HG02763 (cell line): Measurements from ENCODE around the gene ABCC10.
"Not testable (repeated sequence)": the region's sequence is repeated elsewhere in the genome, so short reads cannot be mapped to it uniquely, and the experiment has no call there.

Experiments
- ATAC-seq: cut with Tn5 transposase; IDR thresholded peaks from one replicate; pipeline ENCODE4 v1.9.1; 2021; ENCODE audit warnings: mild to moderate bottlenecking, moderate library complexity; ENCODE audit not compliant: unreplicated experiment

The ABCC10 gene

DNA sequence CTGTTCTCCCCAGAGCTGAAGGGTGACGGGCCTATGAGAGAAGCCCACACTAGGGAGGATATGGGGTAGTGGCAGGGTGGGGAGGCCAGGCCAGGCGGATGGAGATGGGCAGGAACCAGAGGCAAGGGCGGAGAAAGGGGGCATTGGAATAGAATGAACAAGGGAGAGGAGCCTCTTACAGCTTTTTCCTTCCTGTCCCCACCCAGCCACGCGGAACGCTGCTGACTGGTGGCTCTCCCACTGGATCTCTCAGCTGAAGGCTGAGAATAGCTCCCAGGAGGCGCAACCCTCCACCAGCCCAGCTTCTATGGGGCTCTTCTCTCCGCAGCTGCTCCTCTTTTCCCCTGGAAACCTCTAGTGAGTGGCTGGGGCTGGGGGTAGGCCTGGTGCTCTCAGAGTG lies 17.2 kb downstream of the ABCC10 start:
- ATAC-seq: no peak

DNA sequence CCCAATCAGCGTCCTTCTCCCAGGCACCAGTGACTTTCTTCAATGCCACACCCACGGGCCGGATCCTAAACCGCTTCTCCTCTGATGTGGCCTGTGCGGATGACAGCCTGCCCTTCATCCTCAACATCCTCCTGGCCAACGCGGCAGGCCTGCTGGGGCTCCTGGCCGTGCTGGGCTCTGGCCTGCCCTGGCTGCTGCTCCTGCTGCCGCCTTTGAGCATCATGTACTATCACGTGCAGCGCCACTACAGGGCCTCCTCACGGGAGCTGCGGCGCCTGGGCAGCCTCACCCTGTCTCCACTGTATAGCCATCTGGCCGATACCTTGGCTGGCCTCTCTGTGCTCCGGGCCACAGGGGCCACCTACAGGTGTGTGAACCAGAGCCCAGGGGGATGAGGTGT lies 18.2 kb downstream of the ABCC10 start:
- no peak for ATAC-seq

DNA sequence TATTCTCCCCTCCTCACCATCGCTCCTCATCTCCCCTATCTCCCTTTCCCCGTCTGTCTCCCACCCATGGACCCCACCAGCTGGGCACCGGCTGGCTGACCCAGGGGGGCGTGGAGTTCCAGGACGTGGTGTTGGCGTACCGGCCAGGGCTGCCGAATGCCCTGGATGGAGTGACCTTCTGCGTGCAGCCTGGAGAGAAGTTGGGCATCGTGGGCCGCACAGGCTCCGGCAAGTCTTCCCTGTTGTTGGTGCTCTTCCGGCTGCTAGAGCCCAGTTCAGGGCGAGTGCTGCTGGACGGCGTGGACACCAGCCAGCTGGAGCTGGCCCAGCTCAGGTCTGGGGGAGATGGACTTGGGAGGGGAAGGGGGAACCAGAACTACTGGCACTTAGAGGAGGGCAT lies 20.3 kb downstream of the ABCC10 start:
- no peak for ATAC-seq

DNA sequence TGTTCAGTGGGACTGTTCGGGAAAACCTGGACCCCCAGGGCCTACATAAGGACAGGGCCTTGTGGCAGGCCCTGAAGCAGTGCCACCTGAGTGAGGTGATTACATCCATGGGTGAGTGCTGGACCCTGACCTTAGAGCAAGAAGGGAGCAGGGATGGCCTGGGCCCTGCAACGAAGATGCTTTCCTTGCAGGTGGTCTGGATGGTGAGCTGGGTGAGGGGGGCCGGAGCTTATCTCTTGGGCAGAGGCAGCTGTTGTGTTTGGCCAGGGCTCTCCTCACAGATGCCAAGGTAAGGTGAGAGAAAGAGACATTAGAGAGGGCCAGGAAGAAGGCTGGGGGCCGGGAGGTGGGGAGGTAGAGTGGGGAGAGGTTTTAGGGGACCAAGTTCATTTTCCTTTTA lies 21.6 kb downstream of the ABCC10 start:
- ATAC-seq: no peak

DNA sequence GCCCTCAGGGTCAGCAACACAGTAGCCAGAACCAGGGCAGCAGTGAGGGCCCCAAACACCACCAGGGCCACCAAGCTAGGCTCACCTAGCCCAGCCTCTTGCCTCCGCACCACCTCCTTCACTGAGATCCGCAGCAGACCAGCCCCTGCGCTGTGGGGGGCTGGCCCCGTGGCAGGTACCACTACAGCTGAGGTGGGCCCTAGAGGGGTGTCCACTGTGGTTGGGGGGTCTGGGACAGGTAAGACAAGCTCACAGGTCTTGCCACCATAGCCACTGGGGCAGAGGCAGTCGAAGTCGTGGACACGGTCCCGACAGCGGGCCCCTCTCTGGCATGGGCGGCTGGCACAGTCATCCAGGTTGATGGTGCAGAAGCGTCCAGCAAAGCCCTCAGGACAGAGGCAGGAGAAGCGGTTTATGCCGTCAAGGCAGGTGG lies 23.4 kb downstream of the ABCC10 start:
- ATAC-seq: no peak

DNA sequence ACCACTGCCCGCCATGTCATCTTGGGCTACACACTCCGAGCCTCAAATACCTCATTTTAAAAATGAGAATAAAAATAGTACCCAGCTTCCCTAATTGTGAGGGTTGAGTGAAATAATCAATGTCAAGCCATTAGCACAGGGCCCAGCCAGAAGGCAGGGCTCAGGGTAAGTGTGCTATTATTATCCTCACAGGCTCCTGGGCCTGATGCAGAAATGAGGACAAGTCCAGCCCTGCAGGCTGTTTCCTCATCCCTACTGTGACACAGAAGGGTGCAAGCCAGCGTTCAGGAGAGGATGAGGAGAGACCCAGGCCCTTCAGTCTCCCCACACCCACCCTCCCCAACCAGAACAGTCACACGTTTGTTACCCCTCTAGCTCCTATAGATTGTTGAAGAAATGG lies 24.0 kb downstream of the ABCC10 start:
- no peak for ATAC-seq

DNA sequence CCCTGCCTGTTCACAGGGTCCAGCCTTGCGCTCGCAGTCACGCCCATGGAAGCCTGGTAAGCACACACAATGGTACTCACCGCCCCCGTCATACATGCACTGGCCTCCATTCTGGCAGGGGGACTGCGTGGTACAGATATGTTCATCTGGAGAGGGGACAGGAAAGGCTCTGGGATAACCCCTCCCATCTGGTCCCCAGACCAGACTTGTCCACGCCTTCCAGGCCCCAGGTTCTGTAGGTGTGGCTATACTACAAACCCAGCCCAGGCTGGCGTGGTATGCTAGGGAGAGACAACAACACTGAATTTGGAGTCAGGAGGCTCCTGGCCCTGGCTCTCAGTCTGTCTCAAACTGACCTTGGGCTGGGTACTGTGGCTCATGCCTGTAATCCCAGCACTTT lies 24.6 kb downstream of the ABCC10 start:
- ATAC-seq: no peak

DNA sequence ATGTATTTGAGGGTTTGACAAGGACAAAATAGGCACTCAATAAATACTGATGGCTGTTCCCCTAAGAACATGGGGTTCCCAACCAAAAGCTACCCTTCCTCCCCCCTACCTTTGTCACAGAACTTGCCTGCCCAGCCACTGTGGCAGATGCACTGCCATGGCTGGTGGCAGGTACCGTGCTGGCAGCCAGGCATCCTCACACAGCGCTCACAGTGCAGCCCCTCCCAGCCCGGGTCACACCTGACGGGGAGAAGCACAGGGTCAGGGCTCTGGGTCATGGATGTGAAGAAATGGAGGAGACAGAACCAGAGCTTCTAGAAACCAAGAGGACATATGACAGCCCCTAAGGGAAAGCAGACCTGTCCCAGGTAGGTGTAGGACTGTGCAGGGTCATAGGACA lies 25.6 kb downstream of the ABCC10 start:
- no peak for ATAC-seq

DNA sequence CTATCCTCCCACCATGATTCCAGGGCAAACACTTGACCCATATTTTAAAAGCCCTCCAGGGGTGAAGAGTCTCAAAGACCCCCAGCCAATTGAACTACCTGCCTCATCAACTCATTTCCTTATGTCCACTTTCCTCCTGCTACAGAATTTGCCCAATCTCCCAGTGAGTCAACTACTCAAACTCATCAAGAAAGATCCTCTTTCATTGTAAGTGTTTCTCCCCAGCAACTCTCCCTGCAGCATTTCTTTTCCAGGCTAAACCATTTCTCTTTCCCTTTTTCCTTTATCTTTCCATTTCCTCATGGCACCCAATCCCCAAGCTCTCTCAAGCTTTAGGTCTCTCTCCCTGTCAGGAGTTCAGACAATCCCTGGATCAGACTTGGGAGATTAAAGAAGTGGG lies 26.5 kb downstream of the ABCC10 start:
- no peak for ATAC-seq

DNA sequence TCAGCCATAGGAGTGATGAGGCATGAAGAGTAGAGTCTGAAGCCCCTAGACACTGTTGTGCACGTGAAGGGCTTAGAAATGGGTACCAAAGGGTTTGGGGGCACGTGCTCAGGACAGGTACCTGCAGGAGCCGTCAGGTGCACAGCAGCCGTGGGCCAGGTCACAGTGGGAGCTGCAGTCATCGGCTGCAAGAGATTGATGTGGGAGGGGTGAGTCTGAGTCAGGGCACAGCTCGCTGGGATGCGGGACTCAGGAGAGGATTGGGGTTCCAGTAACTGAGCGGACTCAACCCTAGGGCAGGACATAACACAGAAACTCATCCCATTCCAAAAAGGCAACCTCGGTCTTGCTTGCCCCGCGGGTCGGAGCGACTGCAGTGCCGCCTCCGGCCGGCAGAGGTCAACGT lies 27.0 kb downstream of the ABCC10 start:
- ATAC-seq: no peak

DNA sequence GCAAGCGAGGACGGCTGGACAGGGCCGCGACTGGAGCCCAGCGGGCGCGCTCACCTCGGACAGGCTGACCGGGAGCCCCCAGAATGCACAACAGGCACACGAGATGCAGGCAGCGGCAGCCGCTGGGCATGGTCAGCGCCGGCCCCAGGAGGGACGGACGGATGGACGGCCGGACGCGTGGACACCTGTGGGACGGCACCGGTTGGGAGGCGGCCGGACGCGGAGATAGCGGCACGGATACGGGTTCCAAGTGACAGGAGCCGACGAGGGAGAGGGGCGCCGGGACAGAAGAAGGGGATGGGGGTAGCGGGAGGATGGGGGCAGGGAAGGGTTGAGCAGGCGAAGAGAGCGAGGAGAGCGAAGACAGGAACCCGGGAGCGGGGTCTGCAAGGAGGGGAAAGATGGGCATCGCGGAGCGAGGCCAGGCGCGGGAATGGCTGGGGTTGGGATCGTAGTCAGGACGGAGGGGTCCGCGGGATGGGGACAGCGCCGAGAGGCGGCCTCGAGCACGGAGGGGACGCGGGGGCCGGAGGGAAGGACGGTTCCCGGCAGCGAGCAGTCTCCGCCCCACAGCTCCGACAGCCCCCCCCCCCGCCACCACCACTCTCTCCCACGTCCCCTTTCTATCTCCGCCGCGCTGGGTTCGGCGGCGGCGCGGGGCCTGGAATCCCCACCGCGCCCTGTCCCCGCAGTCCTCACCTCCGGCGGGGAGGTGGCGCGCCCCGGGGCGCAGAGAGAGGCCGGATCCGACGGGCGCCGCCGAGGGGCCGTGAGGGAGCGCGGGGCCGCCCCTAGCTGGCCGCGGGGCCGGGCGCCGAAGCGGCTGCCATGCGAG lies 27.6 kb downstream of the ABCC10 start:
- ATAC-seq: peak; percentile 52

DNA sequence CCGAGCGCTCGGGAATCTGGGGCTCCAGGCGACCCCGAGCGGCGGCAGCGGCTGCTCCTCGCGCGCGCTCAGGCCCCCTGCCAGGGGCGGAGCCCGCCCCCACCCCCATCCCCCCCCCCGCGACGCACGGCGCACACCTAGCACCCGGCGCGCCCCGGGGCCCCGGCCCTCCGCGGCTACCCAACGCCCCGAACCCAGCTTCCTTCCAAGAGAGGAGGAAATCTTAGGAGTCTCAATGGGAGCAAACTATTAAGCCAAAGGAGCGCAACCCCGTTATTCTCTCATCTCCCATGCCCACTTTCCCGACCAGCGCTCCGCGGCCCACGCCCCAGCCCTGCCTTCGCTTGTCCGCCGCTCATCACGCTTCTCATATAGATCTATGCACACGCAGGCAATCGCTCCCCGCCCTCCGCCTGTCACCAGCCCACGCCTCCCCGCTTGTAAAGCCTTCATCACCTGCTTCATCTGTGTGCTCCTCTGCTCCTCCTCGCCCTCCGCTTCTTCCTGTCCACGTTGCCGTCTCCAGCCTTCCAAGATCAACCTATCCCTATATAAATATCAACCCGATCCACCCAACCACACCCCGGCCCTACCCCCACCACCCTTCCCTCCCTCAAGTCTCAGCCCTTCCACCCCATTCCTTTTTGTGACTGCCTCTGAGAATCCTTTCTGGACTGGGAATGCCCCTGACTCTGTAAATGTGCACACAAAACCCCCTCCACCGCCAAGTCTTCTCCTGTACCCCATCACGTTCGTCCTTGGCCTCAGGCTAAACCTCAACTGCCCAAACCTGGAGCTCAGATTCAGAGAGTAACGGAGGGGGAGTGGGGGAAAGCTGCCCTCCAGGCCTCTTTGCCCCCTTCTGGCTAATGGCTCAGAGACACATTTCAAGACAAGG lies 28.4 kb downstream of the ABCC10 start, which contains the start of gene DLK2:
TSS of gene DLK2 (minus strand) at position 18 of the 898 bp plus-strand sequence. CDS start 723 bp downstream, outside the sequence.
- ATAC-seq: no peak

DNA sequence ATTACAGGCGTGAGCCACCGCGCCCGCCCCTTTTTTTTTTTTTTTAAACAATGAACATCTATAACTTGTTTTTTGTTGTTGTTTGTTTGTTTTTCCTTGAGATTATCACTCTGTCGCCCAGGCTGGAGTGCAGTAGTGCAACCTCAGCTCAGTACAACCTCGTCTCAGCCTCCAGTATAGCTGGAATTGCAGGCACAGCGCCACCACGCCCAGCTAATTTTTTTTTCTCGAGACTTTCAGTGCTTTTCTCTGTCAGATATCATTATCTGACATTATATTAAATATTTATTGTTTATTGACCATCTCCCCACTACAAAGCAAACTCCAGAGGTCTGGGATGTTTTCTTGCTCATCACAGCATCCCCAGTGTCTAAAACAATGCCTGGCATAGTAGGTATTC lies 30.3 kb downstream of the ABCC10 start:
- no peak for ATAC-seq

DNA sequence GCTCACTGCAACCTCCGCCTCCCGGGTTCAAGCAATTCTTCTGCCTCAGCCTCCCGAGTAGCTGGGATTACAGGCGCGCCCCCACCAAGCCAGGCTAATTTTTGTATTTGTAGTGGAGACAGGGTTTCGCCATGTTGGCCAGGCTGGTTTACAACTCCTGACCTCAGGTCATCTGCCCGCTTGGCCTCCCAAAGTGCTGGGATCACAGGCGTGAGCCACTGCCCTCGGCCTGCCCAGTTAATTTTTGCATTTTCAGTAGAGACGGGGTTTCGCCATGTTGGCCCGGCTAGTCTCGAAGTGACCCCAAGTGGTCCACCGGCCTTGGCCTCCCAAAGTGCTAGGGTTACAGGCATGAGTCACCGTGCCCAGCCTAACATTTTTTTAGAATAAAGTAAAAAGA lies 30.8 kb downstream of the ABCC10 start:
- ATAC-seq: not testable (repeated sequence)

DNA sequence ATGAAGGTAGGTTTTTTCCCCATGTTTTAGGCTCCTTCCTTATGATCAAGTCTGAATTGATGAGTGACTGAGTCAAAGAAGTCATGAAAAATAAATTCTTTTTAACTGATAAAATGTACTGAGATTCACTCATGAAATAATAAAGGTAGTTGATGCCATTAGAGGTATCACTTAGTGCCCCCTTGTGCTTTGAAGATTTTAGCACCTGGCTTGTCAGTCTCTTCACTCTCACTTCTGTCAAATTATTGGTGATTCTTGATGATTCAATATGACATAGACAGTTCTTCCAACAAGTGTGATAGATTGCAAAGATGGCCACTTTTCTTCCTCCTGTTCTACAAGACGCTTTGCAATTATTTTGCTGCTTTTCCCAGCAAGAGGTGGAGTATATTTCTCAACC lies 32.2 kb downstream of the ABCC10 start:
- ATAC-seq: no peak

DNA sequence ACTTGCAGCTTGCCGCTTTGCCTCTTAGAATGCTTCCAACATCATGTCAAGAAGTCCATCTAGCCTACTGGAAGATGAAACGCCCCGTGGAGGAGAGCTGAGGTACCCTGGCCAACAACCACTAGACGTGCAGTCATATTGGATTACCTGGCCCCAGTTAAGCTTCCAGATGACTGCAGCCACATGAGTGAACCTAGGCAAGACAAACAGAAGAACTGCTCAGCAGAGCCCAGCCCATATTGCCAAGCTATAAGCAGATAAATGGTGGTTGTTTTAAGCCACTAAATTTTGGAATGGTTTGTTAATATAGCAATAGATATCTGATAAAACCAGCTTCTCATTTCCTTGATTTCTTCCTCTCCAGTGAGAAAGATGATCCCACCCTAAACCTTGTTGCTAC lies 32.7 kb downstream of the ABCC10 start:
- ATAC-seq: no peak

DNA sequence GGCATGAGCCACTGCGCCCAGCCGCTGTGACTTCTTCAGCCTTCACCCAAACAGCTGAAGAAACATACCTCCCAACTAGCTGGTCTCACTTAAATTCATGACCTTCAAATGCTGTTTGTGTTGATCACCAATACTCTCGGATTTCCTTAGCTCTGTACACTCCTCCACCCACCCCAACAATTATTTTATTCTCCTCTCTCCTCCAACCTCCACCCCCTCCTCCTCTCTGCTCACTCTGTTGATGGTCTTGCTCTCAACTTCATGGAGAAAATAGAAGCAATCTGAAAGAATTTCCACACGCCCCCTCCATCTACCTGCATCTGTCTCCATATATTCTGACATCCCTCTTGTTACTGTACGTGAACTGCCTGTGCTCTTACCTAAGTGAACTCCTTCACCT lies 34.6 kb downstream of the ABCC10 start:
- ATAC-seq: no peak

DNA sequence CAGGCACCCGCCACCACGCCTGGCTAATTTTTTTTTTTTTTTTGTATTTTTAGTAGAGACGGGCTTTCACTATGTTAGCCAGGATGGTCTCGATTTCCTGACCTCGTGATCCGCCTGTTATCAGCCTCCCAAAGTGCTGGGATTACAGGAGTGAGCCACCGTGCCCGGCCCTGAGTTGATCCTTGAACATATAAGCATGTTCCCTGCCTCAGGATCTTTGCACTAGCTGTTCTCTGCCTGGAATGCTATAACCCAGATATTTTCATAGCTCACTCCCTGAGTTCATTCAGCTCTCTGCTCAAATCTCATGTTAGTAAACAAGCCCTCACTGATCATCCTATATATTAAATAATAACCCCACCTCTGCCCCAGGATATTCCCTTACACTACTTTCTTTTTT lies 37.0 kb downstream of the ABCC10 start:
- no peak for ATAC-seq

DNA sequence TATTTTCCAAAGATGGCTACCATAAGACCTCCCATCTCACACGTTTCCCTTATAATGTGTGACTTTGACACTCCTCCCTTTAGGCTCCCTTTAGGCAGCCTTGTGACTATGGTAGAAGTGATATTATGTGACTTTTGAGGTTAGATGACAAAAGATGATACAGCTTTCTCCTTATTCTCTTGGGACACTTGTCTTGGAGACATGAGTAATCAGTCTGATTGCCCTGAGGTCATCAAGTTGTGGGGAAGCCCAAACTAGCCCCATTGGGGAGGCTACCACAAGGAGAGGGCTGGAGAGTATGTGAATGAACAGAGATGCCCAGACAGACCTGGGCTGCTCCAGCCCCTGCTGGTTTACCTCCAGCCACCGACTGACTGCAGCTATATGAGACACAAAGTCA lies 38.6 kb downstream of the ABCC10 start:
- ATAC-seq: no peak

DNA sequence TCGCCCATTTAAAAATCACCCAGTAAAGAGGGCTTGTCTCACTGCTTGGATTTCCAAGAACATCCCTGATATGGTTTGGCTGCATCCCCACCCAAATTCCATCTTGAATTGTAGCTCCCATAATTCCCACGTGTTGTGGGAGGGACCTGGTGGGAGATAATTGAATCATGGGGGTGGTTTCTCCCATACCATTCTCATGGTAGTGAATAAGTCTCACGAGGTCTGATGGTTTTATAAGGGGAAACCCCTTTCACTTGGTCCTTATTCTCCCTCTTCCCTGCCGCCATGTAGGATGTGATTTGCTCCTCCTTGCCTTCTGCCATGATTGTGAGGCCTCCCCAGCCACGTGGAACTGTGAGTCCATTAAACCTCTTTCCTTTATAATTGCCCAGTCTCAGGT lies 39.9 kb downstream of the ABCC10 start:
- not testable (repeated sequence) for ATAC-seq

DNA sequence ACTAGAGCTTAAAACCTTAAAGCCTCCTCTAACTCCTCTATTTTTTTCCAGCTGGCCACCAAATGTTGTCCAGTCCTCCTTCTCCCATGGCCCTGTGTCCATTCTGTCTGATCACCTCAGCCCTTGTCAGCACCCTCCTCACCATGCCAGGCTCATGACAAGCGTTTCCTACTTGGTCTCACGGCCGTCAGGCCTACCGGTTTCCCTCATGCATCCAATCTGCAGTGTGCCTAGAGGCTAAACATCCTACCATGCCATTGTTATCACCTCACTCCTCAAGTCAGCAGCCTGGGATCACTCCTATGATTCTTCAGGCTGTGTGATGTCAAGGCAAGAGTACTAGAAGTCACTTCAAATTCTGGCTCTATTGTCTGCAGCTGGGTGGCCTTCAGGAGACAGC lies 40.4 kb downstream of the ABCC10 start:
- no peak for ATAC-seq

DNA sequence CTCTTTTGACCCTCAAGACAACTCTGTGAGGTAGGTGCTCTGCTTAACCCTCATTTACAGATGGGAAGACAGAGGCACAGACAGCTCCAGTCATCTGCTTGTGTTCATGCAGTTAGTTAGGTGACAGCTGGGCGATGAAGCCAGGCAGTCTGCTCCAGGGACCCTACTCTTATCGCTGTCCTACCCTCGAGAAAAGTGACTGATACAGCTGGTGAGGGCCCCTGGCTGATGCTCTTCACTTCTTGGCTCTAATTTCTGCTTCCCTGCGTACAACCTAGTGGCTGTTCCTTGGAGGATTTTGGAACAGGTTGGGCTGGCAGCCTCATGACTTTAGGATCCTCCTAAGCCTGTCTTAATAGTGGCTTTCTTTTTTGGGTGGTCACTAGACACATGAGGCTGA lies 40.9 kb downstream of the ABCC10 start:
- no peak for ATAC-seq
